Astrocyte (in vitro differentiated cells and primary cell): ENCODE measurements around the gene CCDC93. TPM values are rescaled to one million over a fixed set of nuclear protein-coding genes. Genes with fewer than 3 reads are reported as not detected.

Source experiments
- DNase-seq: peaks from one replicate; pipeline ENCODE4 v3.0.0-alpha.2; 2010; ENCODE audit warnings: low read depth
- FAIRE-seq: peaks from 2 replicates; lab custom pipeline; 2011; peaks lifted over from hg19 to GRCh38; lab: Jason Lieb, UNC
- H2AFZ ChIP-seq: 2 replicates; pipeline ENCODE4 v1.6.0; 2012; ENCODE audit warnings: low read depth, low read length, inconsistent platforms
- H3K27ac ChIP-seq: 2 replicates; pipeline ENCODE4 v1.5.1; 2011; ENCODE audit warnings: low read depth, low read length, inconsistent platforms
- H3K27me3 ChIP-seq: 2 replicates; pipeline ENCODE4 v1.6.0; 2011; ENCODE audit warnings: low read length, inconsistent platforms; ENCODE audit not compliant: insufficient read depth
- H3K36me3 ChIP-seq: 2 replicates; pipeline ENCODE4 v1.5.1; 2011; ENCODE audit warnings: low read length, inconsistent platforms; ENCODE audit not compliant: insufficient read depth
- H3K4me1 ChIP-seq: 2 replicates; pipeline ENCODE4 v1.5.1; 2011; ENCODE audit warnings: low read length, inconsistent platforms; ENCODE audit not compliant: insufficient read depth
- H3K4me2 ChIP-seq: 2 replicates; pipeline ENCODE4 v1.6.0; 2012; ENCODE audit warnings: low read length, inconsistent platforms
- H3K4me3 ChIP-seq: 2 replicates; pipeline ENCODE4 v1.5.1; 2011; ENCODE audit warnings: low read depth, mild to moderate bottlenecking, low read length, inconsistent platforms; ENCODE audit not compliant: insufficient read depth
- H3K79me2 ChIP-seq: 2 replicates; pipeline ENCODE4 v1.6.0; 2012; ENCODE audit warnings: mild to moderate bottlenecking, low read length, inconsistent platforms; ENCODE audit not compliant: insufficient read depth
- H3K9ac ChIP-seq: 2 replicates; pipeline ENCODE4 v1.6.0; 2012; ENCODE audit warnings: mild to moderate bottlenecking, low read length, inconsistent platforms
- H3K9me3 ChIP-seq: 2 replicates; pipeline ENCODE4 v1.5.1; 2012; ENCODE audit warnings: low read depth, mild to moderate bottlenecking, low read length, inconsistent platforms; ENCODE audit not compliant: insufficient read depth
- H4K20me1 ChIP-seq: 2 replicates; pipeline ENCODE4 v1.6.0; 2012; ENCODE audit warnings: low read length, inconsistent platforms; ENCODE audit not compliant: insufficient read depth
- H3K27ac Mint-ChIP-seq: one replicate; pipeline ENCODE4 v1.8.0; 2021; ENCODE audit warnings: mild to moderate bottlenecking, mixed read lengths; ENCODE audit not compliant: unreplicated experiment
- H3K27me3 Mint-ChIP-seq: one replicate; pipeline ENCODE4 v1.8.0; 2021; ENCODE audit warnings: low read depth, mixed read lengths; ENCODE audit not compliant: unreplicated experiment
- H3K36me3 Mint-ChIP-seq: one replicate; pipeline ENCODE4 v1.8.0; 2021; ENCODE audit warnings: low read depth, mixed read lengths; ENCODE audit not compliant: unreplicated experiment
- H3K4me1 Mint-ChIP-seq: one replicate; pipeline ENCODE4 v1.8.0; 2021; ENCODE audit warnings: low read depth, mixed read lengths; ENCODE audit not compliant: unreplicated experiment
- H3K4me3 Mint-ChIP-seq: one replicate; pipeline ENCODE4 v1.8.0; 2021; ENCODE audit warnings: mild to moderate bottlenecking, moderate library complexity, mixed read lengths; ENCODE audit not compliant: unreplicated experiment
- H3K9me3 Mint-ChIP-seq: one replicate; pipeline ENCODE4 v1.8.0; 2021; ENCODE audit warnings: mild to moderate bottlenecking, mixed read lengths; ENCODE audit not compliant: unreplicated experiment
- CTCF ChIP-seq: IDR thresholded peaks from 2 replicates; pipeline ENCODE4 v1.5.1; 2011; ENCODE audit warnings: low read depth, mild to moderate bottlenecking, inconsistent platforms, low read length, moderate library complexity; ENCODE audit not compliant: insufficient read depth
- EZH2 ChIP-seq: IDR thresholded peaks from 2 replicates; pipeline ENCODE4 v1.6.1; 2012; ENCODE audit warnings: mild to moderate bottlenecking, low read length, inconsistent platforms; ENCODE audit not compliant: insufficient read depth
- total RNA-seq: library from RNA; stranded (reverse); gene quantifications from 2 replicates; pipeline ENCODE4 v1.2.1, GENCODE V29; 2021

CCDC93 gene
- total RNA-seq, 1 donor from 2014 or later = 29.1 TPM

DNA sequence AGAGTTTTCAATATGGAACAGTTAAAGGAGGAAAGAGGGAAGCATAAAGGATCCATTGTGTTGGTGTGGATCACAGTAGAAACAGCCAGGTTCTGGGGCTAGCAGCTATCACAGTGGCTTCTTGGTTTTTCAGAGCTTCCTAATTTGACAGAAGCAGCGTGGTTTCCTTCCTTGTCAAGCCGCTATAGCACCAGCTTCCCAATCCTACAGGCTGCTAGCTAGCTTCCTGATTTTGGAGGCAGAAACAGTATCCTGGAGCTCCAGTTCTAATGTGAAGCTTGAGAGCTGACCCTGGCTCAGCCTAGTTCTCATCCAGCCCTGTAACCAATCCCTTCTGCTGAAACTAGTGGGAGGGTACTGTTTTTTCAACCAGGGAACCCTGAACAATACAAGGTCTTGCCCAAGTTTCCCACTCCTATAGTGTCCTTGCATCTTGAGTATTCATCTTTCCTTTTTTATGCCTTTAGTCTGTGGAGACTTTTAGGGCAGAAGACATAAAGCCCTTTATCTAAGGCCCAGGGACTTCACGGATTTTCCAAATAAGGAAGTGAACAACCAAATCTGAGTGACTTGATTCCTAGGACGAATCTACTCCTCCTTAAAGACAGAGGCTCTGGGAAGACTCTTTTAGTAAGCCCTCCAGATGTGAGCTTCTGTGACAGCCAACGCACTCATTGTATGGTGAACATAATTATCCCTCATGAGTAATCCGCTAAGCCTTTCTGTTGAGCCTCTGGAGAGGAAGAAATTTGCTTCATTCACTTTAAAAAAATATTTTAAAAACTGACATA, 33.8 kb downstream of the CCDC93 start:
- FAIRE-seq (peak; percentile 55), DNase-seq (peak; percentile 78)
- no peaks in the 10 kb centered on the region for H3K9me3 Mint-ChIP-seq
- H4K20me1 ChIP-seq = no peaks in the 10 kb centered on the region
- peak overlapping the region; percentile 81 for H3K9ac ChIP-seq
- H3K4me1 Mint-ChIP-seq = peaks cover 30% of the 10 kb centered on the region
- no peak overlapping the region for H2AFZ ChIP-seq
- peaks cover 45% of the 10 kb centered on the region for H3K4me1 ChIP-seq
- peak overlapping the region; percentile 80 for H3K27ac Mint-ChIP-seq
- H3K4me3 ChIP-seq = no peak overlapping the region
- peaks cover 2% of the 10 kb centered on the region for H3K36me3 Mint-ChIP-seq
- peak overlapping the region; percentile 65 for H3K4me2 ChIP-seq
- TF ChIP-seq EZH2 = no peak
- TF ChIP-seq CTCF = no peak
- H3K27me3 ChIP-seq = no peaks in the 10 kb centered on the region
- H3K27me3 Mint-ChIP-seq = no peaks in the 10 kb centered on the region
- H3K4me3 Mint-ChIP-seq = no peak overlapping the region
- H3K27ac ChIP-seq = peak overlapping the region; percentile 97
- H3K9me3 ChIP-seq = no peaks in the 10 kb centered on the region
- H3K36me3 ChIP-seq = peaks cover 5% of the 10 kb centered on the region
- peaks cover 3% of the 10 kb centered on the region for H3K79me2 ChIP-seq

- H3K9ac ChIP-seq = peak overlapping the region; percentile 8
- no peaks in the 10 kb centered on the region for H4K20me1 ChIP-seq
- no peak overlapping the region for H3K27ac Mint-ChIP-seq
- H3K27me3 Mint-ChIP-seq = no peaks in the 10 kb centered on the region
- peaks cover 32% of the 10 kb centered on the region for H3K4me1 Mint-ChIP-seq
- peaks cover 15% of the 10 kb centered on the region for H3K36me3 Mint-ChIP-seq
- H2AFZ ChIP-seq = no peak overlapping the region
- DNase-seq = no peak
- H3K4me1 ChIP-seq = peaks cover 48% of the 10 kb centered on the region
- H3K36me3 ChIP-seq = peaks cover 15% of the 10 kb centered on the region
- no peak overlapping the region for H3K4me3 ChIP-seq
- peak overlapping the region; percentile 12 for H3K4me3 Mint-ChIP-seq
- no peak for FAIRE-seq
- no peak for TF ChIP-seq CTCF
- no peak for TF ChIP-seq EZH2
- H3K9me3 ChIP-seq = no peaks in the 10 kb centered on the region
- peaks cover 3% of the 10 kb centered on the region for H3K79me2 ChIP-seq
- no peak overlapping the region for H3K4me2 ChIP-seq
- no peaks in the 10 kb centered on the region for H3K9me3 Mint-ChIP-seq
- H3K27me3 ChIP-seq = no peaks in the 10 kb centered on the region
- peak overlapping the region; percentile 24 for H3K27ac ChIP-seq
Observed at GRCh38 chr2:117977696-117978095, 36.2 kb downstream of the CCDC93 start.

- Mint-ChIP-seq H3K36me3 (peaks cover 15% of the 10 kb centered on the region), H3K4me1 (peaks cover 33% of the 10 kb centered on the region), H3K27me3 (no peaks in the 10 kb centered on the region), H3K27ac (no peak overlapping the region), H3K4me3 (no peak overlapping the region), H3K9me3 (no peaks in the 10 kb centered on the region)
- peaks cover 45% of the 10 kb centered on the region for H3K4me1 ChIP-seq
- no peak overlapping the region for H2AFZ ChIP-seq
- no peaks in the 10 kb centered on the region for H3K9me3 ChIP-seq
- DNase-seq = no peak
- H3K9ac ChIP-seq = no peak overlapping the region
- H3K79me2 ChIP-seq = peaks cover 3% of the 10 kb centered on the region
- TF ChIP-seq CTCF = no peak
- TF ChIP-seq EZH2 = no peak
- no peaks in the 10 kb centered on the region for H3K27me3 ChIP-seq
- H3K36me3 ChIP-seq = peaks cover 17% of the 10 kb centered on the region
- H3K27ac ChIP-seq = no peak overlapping the region
- H3K4me3 ChIP-seq = no peak overlapping the region
- H4K20me1 ChIP-seq = no peaks in the 10 kb centered on the region
- H3K4me2 ChIP-seq = no peak overlapping the region
- no peak for FAIRE-seq
Observed at GRCh38 chr2:117976581-117976980, 37.3 kb downstream of the CCDC93 start.
